Colonic mucosa (tissue), 4 donors: ENCODE data around the gene RGS1. TPM values are rescaled to one million over a fixed set of nuclear protein-coding genes. Genes with fewer than 3 reads are reported as not detected.

Experiments used
- DNase-seq: peaks from one replicate; pipeline ENCODE4 v3.0.0-alpha.2; 2020
- H3K27ac ChIP-seq: fragments of 200-600 bp; one replicate; pipeline ENCODE4 v1.8.0; 2021
- H3K27me3 ChIP-seq: fragments of 200-600 bp; one replicate; pipeline ENCODE4 v1.8.0; 2021
- H3K36me3 ChIP-seq: fragments of 200-600 bp; one replicate; pipeline ENCODE4 v1.8.0; 2021
- H3K4me1 ChIP-seq: fragments of 200-600 bp; one replicate; pipeline ENCODE4 v1.8.0; 2021; ENCODE audit warnings: mild to moderate bottlenecking
- H3K4me3 ChIP-seq: fragments of 200-600 bp; one replicate; pipeline ENCODE4 v1.8.0; 2021
- H3K9ac ChIP-seq, 2 donors: one replicate each; pipeline ENCODE4 v1.7.0; 2013; ENCODE audit warnings: control low read depth in 2 of 2, low read depth in 2 of 2, low read length in 2 of 2
- H3K9me3 ChIP-seq: fragments of 200-600 bp; one replicate; pipeline ENCODE4 v1.8.0; 2021
- CTCF ChIP-seq: fragments of 200-600 bp; IDR thresholded peaks from one replicate; pipeline ENCODE4 v1.8.0; 2022; ENCODE audit warnings: antibody characterized with exemption, mild to moderate bottlenecking
- intact Hi-C: fragments of 100-400 bp; cut with DNase I; formaldehyde crosslinking; loops from one replicate; pipeline ENCODE4 v1.14.1; 2022
- total RNA-seq, 2 donors: library from RNA; stranded (reverse); fragmentation: NEBNext Ultra II Directional in 1 of 2; extraction: Animal tissue kit (Norgen Biotek cat#: 25700) in 1 of 2; gene quantifications; one replicate each; pipeline ENCODE4 v1.2.1, GENCODE V29; 2021
- donor health status: healthy.
- donor health status: DM: no; HTN: no; CAD: no.
- donor health status: DM: no; HTN: no; CAD: no.

The RGS1 gene
- total RNA-seq, 2 donors from 2014 or later: 8.0 to 21.3 TPM

- Histone ChIP-seq H3K36me3 (no peaks in the 10 kb centered on the region), H3K9me3 (no peaks in the 10 kb centered on the region), H3K4me3 (no peak overlapping the region), H3K27ac (no peak overlapping the region), H3K27me3 (no peaks in the 10 kb centered on the region), H3K9ac (no peak overlapping the region), H3K4me1 (no peaks in the 10 kb centered on the region)
- intact Hi-C loops: no loop called here
- no peak for DNase-seq
- TF ChIP-seq CTCF: no peak
These were observed 23.0 kb downstream of the RGS1 start for GRCh38 chr1:192598589-192598988.

GRCh38 chr1:192600275-192600674 is 24.7 kb downstream of the RGS1 start:
- H3K9me3 ChIP-seq: no peaks in the 10 kb centered on the region
- H3K4me1 ChIP-seq: no peaks in the 10 kb centered on the region
- H3K9ac ChIP-seq: no peak overlapping the region
- H3K36me3 ChIP-seq: no peaks in the 10 kb centered on the region
- no peak for DNase-seq
- no peaks in the 10 kb centered on the region for H3K27me3 ChIP-seq
- intact Hi-C loops: no loop called here
- no peak overlapping the region for H3K4me3 ChIP-seq
- no peak overlapping the region for H3K27ac ChIP-seq
- TF ChIP-seq CTCF: no peak

- DNase-seq: no peak
- TF ChIP-seq CTCF: no peak
- Histone ChIP-seq H3K27ac (no peak overlapping the region), H3K27me3 (no peaks in the 10 kb centered on the region), H3K9ac (no peak overlapping the region), H3K4me1 (no peaks in the 10 kb centered on the region), H3K9me3 (no peaks in the 10 kb centered on the region), H3K36me3 (no peaks in the 10 kb centered on the region), H3K4me3 (no peak overlapping the region)
- intact Hi-C loops: no loop called here
These were observed 25.6 kb downstream of the RGS1 start for GRCh38 chr1:192601143-192601542.

GRCh38 chr1:192601567-192601966 is 26.0 kb downstream of the RGS1 start:
- H3K4me3 ChIP-seq: no peak overlapping the region
- H3K9ac ChIP-seq: no peak overlapping the region
- H3K27me3 ChIP-seq: no peaks in the 10 kb centered on the region
- intact Hi-C loops: no loop called here
- H3K4me1 ChIP-seq: no peaks in the 10 kb centered on the region
- H3K9me3 ChIP-seq: no peaks in the 10 kb centered on the region
- TF ChIP-seq CTCF: no peak
- no peak for DNase-seq
- no peaks in the 10 kb centered on the region for H3K36me3 ChIP-seq
- no peak overlapping the region for H3K27ac ChIP-seq

- intact Hi-C loops: no loop called here
- Histone ChIP-seq H3K4me1 (no peaks in the 10 kb centered on the region), H3K27me3 (no peaks in the 10 kb centered on the region), H3K9me3 (no peaks in the 10 kb centered on the region), H3K9ac (no peak overlapping the region), H3K27ac (no peak overlapping the region), H3K36me3 (no peaks in the 10 kb centered on the region), H3K4me3 (no peak overlapping the region)
- DNase-seq: no peak
- no peak for TF ChIP-seq CTCF
These were observed 27.2 kb downstream of the RGS1 start for GRCh38 chr1:192602757-192603156.
